ENCODE measurements around the gene NFIB.

NFIB gene

DNA sequence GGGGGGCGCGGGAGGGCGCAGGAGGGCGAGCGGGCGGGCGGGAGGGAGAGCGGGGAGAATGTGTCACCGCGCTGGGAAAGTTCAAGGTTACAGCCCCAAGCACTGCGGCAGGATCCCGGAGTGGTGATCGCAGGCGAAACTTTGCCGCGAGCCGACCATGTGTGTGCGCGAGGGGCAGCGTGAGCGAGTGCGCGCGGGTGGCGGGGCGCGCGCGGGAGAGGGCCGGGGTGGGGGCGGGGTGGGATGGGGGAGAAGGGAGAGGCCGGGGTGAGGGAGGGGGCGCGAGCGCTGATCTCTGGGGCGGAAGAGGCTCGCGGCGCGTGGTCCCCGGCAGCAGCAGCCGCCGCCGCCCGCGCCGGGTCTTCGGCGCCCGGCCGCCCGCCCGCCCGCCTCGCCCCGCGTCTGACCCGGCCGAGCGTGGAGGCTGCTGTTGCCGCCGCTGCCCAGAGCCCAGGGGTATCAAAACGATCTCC, at the start of gene NFIB:
NFIB (minus strand) TSS at position 191 of the 473 bp plus-strand sequence. CDS start 630 bp downstream, outside the sequence.
- DNase-seq (ENCODE audit: low read depth), result no peak

DNA sequence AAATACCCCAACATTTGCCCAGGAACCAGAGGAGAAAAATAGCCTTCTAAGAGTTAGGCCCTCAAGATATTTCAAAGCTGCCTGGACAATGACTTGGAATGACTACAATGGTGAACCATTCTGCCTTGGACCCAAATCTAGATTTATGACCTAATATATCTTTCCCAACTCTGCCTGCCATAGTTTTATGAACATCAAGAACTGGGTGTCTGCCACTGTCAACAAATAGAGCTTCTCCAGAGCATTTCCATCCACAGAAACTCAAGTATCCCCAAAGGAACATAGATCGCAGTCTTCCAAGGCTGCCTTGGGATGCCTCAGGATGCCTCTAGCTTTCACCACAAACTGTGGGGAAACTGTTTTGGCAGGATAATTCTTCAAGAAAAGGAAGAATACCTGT, 48.2 kb upstream of the NFIB start:
- no peak for DNase-seq (ENCODE audit: low read depth)

DNA sequence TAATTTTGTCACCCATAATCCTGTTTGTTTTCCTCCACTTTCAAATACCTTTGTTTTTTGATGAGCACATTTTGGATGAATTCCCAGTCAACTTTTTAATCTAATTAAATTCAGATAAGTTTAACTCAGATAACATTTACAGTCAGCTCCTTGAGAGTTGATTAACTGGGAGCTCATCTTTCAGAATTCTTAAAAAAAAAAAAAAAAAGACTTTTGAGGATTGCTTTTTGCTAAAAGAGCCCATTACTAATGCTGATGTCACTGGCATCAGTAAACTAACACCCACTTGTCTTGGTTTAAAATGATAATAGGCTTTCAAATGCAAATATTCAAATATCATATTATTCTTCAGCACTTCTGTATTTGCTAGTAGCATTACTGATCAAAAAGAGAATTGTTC, 47.1 kb upstream of the NFIB start:
- DNase-seq (ENCODE audit: low read depth), result no peak

DNA sequence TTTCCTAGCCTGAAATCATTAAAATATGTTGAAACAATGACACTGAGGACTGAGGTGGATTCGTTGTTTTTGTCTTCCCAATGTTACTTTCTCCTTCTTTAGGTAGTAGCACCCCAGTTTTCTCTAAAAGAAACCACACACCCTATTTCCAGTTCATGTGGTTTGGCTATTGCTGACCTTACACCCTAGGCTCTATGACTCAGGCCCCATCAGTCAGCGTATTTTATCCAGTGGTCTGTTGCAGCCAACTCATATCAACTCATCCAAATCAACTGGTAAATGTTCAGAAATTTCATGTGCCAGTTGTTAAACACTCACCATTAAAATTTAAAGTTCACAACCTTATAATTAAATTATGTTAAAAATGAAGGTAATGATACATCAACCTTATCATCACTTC, 44.6 kb upstream of the NFIB start:
- no peak for DNase-seq (ENCODE audit: low read depth)

DNA sequence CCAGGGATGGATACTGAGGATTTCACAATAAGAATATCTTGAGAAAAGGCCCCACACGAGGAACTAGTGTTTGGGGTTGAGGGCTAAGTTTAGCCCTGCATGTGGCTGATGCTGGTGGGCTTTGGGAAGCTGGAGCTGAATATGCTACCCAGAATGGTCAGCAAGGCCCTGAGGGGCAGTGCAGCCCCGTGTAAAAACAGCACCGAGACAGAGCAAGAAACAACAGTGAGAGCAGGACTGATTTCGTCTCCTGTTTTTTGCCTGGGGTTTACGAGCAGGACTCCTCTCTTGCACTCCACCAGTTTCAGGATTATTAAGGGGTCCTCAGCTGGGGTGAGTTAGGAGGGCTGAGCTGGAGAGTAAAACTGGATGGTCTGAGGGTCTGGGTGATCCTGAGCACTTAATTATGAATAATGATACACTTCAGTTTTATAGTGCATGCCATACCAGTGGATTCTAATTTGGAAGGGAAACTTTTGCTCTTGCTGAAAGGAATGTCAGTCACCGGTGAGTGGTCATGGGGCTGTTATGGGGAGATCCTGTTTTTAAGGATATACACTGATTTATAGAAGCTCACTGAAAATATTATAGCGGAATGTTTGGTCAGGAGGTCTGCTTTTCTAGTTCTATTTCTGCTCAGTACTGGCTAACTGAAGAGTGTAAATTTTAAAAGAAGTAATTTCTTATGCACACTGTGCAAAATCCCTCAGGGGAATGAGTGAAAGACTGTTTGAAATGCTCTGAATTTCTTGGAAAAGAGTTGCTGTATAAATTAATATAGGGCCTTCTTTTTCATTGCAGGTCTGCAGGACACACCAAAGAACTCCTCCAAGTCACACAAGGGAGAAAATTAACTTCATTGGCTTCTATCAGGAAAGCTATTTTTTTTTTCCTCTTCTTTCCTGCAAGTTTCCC, 42.7 kb upstream of the NFIB start:
- no peak for DNase-seq (ENCODE audit: low read depth)

DNA sequence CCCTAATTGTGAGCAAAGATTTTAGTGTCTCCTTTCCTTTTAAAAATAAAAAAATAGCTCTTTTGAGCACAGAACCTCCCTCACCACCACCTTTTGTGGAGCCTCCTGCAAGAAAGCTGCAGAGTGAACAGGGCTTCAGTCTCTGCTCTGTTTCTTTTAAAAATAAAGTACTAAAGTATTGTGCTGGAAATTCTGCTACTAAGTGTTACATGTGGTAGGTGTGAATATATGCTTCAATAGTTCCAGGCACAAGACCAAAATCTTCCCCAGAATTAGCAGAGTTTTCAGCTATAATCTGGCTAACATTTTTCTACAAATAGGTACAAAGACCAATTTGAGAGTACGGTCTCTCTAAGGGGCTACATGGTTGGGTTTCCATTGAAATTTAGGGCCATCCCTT, 40.3 kb upstream of the NFIB start:
- DNase-seq (ENCODE audit: low read depth), result no peak

DNA sequence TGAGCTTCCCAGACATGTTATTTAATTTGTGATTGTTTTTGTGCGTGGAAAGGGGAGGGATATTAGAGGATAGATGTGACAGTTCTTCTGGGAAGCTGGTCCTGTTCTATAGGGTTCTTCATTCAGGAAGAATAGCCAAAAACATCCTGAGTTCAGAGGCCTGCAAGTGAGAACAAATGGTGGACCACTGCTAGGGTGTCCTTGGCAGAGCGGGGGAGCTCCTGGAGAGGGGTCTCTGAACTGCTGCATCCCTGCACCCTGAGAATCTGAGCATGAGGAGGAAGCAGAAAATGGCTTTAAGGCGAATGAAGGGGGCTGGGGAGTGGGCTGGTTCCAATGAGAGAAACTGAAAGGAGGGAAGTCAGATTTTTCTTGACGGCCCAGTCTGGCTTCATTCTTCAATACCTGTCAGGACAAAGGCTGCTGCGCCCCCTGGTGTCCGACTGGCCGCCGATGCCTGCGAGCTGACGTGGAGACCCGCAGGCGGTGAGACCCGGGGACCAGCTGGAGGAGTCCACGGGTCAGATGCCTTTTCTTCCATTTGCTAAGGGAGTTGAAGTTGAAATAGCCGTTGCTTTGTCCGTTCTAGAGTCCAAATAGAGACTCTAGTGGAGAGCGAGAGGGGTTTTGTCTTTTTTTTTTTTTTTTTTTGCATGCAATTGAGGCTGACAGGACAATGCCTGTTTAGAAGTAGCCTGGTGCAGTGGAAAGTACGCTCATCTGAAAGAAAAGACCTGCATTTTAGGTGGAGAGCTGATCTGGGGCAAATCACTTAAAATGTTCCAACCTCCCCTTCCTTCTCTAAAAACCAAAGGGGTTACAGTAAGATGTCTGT, 39.5 kb upstream of the NFIB start:
- no peak for DNase-seq (ENCODE audit: low read depth)

DNA sequence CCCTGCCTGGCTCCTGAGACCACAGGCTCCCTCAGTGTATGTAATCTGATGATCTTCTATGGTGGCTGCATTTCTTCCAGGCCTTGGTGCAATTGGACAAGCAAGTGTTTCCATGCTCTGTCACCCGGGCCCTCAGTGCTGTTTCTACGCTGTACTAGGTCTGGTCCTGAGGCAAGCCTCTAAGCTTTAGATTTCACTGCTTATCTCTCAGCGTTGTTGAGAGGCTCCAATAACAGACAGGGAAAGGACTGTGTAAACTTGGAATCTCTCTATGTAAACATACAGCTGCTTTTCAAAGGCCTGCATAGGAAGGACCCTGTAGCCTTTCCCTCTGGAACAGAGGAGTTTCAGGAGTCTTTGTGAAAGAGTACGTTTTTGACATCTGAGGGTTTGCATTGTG, 38.6 kb upstream of the NFIB start:
- no peak for DNase-seq (ENCODE audit: low read depth)

DNA sequence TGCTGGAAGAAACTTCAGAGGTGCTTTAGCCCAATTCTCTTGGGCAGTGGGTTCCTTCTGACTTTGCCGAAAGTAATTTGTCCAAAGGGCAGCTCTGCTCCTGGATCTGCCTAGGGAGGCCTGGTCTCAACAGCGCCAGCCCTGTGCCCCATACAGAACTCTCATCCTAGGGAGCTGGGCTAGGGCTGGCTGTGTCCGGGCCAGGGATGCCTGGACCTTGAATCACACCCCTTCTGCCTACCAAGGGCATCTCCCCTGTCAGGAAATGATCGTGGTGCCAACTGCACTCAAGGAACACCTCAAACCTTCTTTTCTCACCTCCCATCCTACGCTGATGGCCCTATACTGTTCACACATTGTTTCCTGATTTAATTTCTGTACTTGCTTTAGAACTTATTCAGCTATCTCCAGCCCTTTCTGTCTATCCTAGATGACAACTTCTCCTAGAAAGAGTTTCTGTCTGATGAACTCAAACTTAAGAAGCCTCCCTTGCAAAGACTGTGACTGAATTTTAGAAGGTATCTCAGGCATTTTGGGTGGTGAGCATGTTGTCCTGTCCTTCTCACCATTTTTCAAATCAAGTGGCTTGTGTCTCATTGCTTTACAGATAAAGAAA, 37.4 kb upstream of the NFIB start:
- DNase-seq (ENCODE audit: low read depth), result no peak

DNA sequence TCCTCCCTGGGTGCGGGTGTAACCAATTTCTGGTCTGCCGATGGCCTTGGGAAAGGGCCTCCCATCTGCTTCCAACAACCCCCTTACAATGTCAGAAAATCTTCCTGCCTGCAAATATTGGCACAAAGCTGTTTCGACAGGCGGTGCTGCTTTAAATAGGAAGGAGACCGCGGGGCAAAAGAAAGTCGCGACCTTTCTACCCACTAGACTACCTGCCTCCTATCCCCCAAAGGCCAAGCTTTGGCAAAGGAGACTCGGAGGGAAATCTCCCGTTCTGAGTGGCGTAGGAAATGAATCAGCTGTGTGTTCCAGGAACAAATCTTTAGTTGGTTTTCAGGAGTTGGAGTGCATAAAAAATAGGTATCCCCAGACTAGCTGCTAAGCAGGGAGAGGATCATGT, 36.8 kb upstream of the NFIB start:
- no peak for DNase-seq (ENCODE audit: low read depth)

DNA sequence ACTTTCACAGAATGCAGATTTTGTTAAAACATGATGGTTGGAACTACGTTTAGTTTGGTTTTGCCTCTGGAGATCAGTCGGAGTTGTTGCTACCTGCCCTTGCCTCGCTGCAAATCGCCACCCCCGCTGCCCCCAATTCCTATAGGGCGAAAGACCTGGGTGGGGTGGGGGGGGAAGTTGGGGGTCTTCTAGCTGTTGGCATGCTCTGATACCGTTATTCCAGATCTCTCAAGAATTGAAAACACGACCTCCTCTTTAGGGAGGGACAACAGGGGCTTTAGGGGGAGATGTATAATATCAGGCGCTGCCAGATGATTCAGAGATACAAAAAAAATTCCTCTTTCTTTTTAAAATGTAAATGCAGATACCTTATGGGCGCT, 36.4 kb upstream of the NFIB start:
- no peak for DNase-seq (ENCODE audit: low read depth)

DNA sequence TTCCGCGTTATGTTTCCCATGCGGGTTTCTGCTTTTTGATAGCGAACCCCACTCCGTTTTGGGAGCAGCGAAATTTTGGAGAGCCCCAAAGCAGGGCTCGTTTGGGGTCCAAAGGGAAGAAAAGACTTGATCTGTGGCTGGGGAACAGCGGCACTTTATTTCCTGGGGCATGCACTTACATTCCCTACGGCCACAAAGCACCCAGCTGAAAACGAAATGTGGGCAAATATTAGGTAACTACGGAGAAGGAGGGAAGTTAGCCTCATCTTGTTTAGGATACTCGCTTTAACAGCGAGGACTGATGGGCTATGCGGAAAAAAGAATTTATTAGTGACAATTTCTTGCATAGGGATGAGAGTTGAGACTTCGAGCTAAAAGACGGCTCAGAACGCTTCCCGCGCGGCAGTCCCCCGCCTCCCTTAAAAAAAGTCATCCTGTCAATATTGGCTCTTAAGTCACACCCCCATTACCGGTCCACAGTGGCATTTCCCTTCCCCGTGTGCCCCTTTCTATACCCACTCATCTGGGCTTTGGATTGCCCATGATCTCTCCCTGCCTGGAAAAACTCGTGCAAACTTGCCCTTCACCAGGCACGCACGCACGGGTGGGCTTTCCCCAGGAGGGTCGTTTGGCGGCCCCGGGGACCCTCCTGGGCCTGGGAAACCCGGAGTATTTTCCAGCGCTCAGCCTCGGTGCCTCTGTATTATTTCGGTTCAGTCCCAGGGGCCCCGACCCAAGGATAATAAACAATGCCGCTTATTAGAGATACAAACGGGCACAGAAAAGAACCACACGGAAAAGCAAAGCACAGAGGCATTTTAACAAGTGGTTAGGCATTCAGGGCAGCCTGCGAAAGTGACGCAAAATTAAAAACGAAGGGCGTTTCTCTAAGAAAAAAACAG, 35.8 kb upstream of the NFIB start:
- DNase-seq (ENCODE audit: low read depth), result no peak

DNA sequence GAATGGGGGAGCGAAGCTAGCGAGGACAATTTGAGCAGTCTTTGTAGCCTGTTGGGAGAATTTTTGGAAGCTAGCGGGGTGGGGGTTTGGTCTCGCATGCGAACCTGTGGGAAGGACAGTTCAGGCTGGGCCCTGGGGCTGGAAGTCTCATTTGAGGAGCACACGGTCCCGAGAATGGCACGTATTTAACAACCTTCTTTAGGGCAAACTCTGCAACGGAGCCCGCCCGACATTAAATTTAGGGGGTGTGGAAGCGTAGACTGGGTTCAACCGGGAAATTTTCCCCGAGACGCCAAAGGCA, 35.2 kb upstream of the NFIB start:
- DNase-seq (ENCODE audit: low read depth), result no peak

DNA sequence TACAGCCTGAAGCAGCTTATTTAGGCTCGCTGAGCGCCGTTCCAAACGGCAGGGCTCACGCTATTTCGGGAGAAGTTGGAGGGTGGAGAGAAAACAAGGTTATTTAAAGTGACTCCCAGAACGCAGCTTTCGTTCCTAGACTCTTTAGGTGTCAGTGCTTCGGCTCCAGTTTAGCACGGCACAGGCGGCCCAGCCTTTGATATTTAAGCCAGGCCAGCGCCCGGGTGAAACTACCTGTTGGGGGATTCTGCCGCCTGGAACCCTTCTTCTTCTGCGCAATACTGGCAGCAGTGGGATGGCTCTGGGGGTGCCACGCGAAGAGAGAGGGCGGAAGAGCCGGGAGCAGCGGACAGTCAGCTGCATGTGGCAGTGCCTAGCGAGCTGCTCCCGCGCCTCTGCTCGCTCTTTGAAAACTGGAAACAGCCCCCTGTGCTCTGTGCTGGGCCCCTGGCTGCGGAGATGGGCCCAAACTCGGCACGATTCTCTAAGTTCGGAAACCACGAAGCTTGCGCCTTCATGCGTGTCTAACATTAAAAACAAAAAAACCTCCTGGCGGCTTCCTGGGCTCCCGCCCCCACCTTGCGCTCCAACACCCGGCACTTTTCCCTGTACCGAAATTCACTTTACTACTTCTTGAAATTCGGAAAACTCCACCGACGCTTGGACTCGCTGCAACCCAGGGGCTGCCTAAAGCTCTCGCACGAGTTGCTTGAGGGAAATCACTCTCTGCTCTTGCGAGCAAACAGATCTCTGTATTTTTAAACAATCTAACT, 34.6 kb upstream of the NFIB start:
- DNase-seq (ENCODE audit: low read depth), result no peak

DNA sequence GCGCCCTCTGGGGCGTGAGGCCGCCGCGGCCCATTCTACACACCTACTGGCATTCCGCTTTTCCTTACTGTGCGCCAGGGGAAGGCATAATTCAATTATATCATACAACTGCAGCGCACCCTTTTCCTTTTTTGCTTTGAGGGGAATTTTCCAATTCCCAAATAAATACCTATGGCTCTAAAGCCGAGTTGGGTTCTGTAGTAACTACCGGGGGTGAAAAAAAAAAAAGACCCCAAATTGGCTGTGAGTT, 34.1 kb upstream of the NFIB start:
- no peak for DNase-seq (ENCODE audit: low read depth)

DNA sequence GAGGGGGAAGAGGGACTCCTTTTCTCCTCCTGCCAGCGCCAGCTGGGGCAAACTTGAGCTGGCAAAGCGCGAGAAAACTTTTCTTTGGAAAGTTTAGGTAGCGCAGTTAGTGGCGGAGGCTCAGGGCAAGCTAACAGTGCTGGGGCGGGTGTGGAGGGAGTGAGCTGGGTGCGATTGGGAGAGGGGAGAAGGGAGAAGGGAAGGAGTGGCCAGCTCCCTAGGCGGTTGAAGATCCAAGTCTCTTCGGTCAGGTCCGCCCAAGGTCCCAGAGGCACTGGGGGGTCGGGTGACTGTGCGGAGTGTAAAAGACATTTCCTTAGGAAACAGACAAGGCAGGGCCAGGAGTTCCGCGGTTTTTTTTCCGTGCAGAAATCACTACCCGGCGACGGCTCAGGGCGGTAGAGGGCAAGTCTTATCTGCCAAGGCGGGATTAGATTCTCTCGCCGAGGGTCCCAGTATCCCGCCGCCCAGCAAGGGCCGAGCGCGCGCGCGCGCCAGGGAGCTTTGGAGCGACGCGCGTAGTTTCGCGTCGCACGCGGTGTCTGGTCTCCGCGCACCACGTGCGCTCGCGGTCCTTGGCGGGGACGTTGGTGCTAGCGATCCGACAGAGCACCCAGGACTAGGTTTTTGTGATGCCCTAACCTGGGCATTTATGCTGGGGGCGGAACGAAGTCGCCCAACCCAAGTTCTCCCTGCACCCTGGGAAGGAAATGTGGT, 33.6 kb upstream of the NFIB start:
- no peak for DNase-seq (ENCODE audit: low read depth)

DNA sequence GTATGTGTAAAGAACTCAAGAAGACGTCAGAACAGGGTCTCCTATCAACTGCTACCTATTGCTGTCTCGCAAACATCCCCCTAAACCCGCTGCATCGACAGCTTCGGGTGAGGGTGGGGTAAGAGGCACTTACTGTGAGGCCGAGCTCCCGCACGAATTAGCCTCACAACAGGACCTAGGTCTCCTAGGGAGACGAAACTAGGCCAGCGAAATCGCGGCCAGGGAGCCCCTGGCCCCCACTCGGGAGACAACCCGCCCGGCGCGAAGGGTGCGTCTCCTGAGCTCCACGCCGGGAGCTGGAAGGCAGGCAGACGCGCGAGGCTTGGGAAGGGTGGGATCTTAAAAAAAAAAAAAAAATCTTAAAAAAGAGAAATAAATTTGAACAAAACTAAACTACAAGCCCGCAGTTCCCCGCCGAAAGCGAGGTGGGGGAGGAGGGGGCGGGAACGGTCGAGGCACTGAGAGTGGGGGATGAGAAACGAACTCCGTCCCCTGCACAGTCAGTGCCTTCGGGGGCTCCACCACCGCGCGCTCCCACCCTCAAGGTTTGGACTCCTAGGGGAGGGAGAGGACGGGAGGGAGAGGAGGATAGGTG, 33.0 kb upstream of the NFIB start:
- no peak for DNase-seq (ENCODE audit: low read depth)

DNA sequence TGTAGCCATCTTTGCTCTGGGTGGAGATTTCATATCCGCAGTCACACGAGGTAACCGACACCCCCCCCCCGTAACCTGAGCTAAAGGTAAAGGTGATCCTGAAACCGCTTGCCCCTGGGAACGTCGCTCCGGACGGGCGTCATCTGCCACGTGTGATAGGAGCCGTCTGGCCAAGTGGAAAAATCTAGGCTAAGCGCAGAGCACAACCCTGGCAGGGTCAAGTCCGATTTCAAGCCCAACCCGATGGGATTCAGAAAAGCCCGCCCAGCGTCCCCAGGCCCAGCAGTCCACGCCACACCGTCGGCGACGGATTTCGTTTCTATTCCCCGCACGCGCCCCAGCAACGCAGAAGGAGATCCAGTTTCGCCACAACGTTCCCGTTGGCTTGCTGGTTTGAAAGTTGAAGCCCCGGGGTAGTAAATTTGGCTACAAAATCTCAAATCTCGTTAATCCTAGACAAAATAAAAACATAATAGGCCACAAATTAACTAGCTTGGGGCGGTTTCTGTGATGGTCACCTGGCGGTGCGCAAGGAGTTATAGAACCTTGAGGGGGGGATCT, 32.4 kb upstream of the NFIB start:
- no peak for DNase-seq (ENCODE audit: low read depth)

DNA sequence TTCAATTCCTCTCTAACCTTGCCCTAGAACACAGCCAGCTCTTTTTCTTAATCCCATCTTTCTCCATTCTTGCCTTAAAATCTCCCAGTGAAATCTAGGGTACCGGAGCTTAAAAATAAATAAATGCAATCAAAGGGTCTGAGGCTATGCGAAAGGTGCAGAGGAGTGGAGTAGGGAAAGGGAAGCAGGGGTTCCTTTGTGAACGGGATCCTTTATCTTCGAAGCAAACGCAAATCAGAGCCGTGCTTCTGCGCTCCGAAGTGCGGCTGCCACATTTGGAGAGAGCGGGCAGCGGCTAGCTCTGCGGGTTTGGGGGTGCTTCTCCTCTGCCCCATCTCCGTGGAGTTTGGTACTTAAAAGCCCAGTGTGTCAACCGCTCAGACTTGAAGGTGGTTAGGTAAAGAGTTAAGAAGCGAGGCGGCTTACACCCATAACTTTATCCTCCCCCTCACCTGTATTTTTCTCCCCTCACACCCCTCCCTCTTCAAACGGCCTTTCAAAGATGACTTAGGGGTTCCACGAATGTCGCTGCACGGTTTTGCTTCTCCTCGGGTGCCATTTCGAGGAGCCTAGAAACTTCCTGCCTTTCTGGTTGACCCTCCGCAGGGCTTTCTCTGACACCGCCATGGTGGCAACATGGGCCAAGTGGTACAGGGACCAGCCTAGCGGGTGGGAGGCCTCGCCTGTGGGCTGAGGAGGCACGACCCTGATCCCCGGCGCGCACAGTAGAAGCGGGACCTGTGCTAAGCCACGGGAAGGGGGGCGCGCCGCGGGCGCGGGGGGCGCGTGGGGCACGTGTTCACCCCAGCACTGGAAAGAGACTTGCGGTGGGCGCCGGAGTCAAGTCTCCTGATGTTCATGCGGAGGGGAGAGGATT, 31.7 kb upstream of the NFIB start:
- no peak for DNase-seq (ENCODE audit: low read depth)

All from HS-27A (cell line).